Kidney epithelial cell (primary cell): ENCODE results near the gene CORO2B. TPM values are rescaled to one million over a fixed set of nuclear protein-coding genes. Genes with fewer than 3 reads are reported as not detected.

Experiments used
- DNase-seq: peaks from one replicate; pipeline ENCODE4 v3.0.0-alpha.2; 2010; ENCODE audit warnings: low read depth
- H3K27me3 ChIP-seq: 2 replicates; pipeline ENCODE4 v1.6.0; 2011; ENCODE audit warnings: low read length; ENCODE audit not compliant: control insufficient read depth, insufficient read depth
- H3K36me3 ChIP-seq: 2 replicates; pipeline ENCODE4 v1.5.1; 2011; ENCODE audit warnings: low read length; ENCODE audit not compliant: control insufficient read depth, insufficient read depth
- H3K4me3 ChIP-seq: 2 replicates; pipeline ENCODE4 v1.5.1; 2011; ENCODE audit warnings: low read depth, mild to moderate bottlenecking, control low read depth, low read length
- total RNA-seq: library from RNA; depleted of rRNA; stranded (reverse); fragments of >200 nt; gene quantifications from 2 replicates; pipeline ENCODE4 v1.2.3, GENCODE V29; 2015
- TF ChIP-seq, protein P1 (sequence below): IDR thresholded peaks from 2 replicates; pipeline ENCODE4 v1.5.1; 2011; ENCODE audit warnings: mild to moderate bottlenecking, moderate library complexity, low read length, control low read depth, inconsistent platforms; ENCODE audit not compliant: insufficient read depth, poor library complexity, severe bottlenecking

The CORO2B gene, protein sequence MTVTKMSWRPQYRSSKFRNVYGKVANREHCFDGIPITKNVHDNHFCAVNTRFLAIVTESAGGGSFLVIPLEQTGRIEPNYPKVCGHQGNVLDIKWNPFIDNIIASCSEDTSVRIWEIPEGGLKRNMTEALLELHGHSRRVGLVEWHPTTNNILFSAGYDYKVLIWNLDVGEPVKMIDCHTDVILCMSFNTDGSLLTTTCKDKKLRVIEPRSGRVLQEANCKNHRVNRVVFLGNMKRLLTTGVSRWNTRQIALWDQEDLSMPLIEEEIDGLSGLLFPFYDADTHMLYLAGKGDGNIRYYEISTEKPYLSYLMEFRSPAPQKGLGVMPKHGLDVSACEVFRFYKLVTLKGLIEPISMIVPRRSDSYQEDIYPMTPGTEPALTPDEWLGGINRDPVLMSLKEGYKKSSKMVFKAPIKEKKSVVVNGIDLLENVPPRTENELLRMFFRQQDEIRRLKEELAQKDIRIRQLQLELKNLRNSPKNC
- total RNA-seq: 17.9 and 19.8 TPM in 2 replicates

DNA sequence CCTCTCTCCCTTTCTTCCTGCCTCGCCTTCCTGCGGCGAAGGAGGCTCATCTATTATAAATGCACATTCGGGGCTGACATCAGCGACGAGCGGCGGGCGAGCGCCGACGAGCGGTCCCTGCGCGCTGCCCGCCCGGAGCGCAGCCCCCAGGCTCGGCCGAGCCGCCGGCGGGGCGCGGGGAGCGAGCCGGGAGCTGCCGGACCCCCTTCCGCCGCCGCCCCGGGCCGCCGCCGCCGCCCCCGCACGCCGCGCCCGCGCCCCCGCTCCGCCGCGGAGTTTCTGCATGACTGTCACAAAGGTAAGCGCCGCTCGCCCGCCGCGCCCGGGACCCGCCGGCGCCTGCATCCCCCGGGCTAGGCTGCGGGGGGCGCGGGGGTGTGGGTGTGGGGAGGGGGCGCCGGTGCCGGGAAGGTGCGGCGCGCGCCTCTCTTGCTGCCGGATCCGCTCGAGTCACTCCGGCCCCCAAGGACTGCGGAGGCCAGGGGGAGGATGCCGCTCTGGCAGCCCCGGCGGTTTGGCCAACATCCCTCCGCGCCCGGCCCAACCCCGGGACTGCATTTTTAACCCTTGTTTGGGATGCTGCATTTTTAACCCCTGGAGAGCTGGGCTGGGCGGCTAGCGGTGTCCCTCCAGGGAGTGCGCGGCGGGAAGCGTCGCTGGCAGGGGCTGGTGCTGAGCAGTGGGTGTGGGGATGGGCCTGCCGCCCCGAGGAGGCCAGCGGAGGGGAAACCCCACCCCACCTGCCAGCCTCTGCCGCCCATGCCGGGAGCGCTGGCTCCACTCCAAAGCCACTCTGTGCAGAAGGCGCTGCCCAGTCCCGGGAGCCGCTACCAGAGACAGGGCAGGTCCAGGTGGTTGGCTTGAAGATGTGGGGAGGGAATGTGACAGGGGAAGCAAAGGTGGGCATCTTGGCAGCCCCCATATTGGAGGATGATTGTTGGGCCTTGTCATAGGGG is at the start of gene CORO2B:
TSS of gene CORO2B (plus strand) at position 14 of the 956 bp plus-strand sequence. CDS start at position 284, 270 bp downstream.
- Histone ChIP-seq H3K36me3 (no peaks in the 10 kb centered on the region), H3K4me3 (peak within 1 kb of the TSS; percentile 58), H3K27me3 (peaks cover under 1% of the 10 kb centered on the region)
- no peak for DNase-seq
- TF ChIP-seq, protein P1, sequence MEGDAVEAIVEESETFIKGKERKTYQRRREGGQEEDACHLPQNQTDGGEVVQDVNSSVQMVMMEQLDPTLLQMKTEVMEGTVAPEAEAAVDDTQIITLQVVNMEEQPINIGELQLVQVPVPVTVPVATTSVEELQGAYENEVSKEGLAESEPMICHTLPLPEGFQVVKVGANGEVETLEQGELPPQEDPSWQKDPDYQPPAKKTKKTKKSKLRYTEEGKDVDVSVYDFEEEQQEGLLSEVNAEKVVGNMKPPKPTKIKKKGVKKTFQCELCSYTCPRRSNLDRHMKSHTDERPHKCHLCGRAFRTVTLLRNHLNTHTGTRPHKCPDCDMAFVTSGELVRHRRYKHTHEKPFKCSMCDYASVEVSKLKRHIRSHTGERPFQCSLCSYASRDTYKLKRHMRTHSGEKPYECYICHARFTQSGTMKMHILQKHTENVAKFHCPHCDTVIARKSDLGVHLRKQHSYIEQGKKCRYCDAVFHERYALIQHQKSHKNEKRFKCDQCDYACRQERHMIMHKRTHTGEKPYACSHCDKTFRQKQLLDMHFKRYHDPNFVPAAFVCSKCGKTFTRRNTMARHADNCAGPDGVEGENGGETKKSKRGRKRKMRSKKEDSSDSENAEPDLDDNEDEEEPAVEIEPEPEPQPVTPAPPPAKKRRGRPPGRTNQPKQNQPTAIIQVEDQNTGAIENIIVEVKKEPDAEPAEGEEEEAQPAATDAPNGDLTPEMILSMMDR: no peak

DNA sequence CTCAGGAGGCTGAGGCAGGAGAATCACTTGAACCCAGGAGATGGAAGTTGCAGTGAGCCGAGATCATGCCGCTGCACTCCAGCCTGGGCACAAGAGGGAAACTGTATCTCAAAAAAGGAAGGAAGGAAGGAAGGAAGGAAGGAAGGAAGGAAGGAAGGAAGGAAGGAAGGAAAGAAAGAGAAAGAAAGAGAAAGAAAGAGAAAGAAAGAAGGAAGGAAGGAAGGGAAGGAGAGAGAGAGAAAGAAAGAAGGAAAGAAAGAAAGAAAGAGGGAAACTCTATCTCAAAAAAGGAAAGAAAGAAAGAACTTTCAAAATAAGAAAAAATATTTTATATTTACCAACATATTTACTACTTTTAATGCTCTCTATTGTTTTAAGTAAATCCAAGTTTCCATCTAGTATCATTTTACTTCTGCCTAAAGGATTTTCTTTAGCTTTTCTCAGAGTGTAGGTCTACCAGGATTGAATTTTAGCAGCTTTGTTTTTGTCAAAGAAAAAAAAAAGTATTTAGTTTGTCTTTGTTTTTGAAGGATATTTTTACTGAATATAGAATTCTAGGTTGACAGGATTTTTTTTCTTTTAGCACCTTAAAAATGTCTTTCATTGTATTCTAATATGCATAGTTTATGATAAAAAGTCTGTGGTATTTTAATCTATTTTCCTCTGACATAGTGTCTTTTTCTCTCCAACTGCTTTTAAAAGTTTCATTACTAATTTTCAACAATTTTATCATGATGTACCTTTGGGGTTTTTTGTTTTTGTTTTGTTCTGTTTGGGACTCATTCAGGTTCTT is 47.2 kb upstream of the CORO2B start:
- TF ChIP-seq, protein P1: no peak
- no peaks in the 10 kb centered on the region for H3K27me3 ChIP-seq
- H3K36me3 ChIP-seq: no peaks in the 10 kb centered on the region
- no peak for DNase-seq
- H3K4me3 ChIP-seq: no peak overlapping the region

DNA sequence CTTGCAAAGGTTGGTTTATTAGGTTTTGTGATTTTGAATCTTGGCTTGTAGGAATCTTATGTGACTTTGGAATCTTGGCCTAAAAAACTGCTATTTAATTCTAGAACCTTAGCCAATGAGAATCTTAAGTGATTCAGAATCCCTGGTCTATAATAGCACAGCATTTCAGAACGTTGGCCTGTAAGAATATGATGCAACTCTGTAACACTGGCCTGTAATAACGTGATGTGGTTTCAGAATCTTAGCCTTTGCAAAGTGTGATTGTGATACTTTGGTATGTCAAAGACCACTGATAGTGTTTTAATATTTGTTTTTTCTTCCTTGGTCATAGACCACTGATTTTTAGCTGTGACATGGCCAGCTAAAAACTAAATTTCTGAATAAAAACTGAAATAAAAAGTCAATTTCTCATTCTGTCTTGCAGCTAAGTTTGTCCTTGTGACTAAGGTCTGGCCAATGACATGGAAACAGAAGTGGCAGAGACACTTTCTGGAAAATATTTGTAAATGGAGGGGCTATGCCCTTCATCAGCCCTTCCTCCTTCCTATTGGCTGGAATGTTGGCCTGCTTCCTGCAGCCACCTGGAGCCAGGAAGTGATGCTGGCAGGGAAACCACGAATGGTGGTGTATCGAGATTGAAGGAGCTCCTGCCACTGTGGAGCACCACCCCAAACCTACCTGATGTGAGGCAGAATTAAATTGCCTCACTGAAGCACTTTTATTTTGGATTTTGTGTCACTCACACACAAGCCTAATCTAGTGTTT is 42.3 kb upstream of the CORO2B start:
- H3K4me3 ChIP-seq: no peak overlapping the region
- no peaks in the 10 kb centered on the region for H3K36me3 ChIP-seq
- TF ChIP-seq, protein P1: no peak
- DNase-seq: peak; percentile 58
- no peaks in the 10 kb centered on the region for H3K27me3 ChIP-seq

DNA sequence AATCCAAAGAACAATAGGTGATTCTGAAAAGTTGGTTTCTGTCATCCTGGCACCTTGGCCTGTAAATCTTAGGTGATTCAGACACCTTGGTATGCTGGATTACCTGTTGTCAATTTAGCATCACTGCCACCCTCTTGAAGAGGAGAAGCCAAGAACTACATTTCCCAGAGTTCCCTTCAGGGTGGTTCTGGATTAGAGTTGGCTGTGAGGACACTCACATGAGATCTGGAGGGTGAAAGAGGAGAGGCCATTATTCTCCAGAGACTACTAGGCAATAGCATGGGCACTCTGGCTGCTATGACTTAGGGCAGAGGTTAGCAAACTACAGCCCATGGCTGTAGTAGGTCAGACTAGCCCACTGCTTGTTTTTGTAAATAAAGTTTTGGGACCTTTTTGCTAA is 41.7 kb upstream of the CORO2B start:
- no peaks in the 10 kb centered on the region for H3K36me3 ChIP-seq
- H3K4me3 ChIP-seq: no peak overlapping the region
- H3K27me3 ChIP-seq: peaks cover 2% of the 10 kb centered on the region
- no peak for DNase-seq
- TF ChIP-seq, protein P1: no peak

DNA sequence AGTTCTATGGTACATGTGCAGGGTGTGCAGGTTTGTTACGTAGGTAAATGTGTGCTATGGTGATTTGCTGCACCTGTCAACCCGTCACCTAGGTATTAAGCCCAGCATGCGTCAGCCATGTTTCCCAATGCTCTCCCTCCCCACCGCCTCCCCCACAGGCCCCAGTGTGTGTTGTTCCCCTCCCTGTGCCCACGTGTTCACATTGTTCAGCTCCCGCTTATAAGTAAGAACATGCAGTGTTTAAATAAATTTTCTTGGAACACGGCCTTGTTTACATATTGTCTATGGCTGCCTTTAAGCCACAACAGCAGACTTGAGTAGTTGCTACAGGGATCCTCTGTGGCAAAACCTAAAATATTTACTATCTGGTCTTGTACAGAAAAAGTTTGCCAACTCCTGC is 41.3 kb upstream of the CORO2B start:
- H3K27me3 ChIP-seq: peaks cover 2% of the 10 kb centered on the region
- no peak overlapping the region for H3K4me3 ChIP-seq
- TF ChIP-seq, protein P1: no peak
- no peak for DNase-seq
- no peaks in the 10 kb centered on the region for H3K36me3 ChIP-seq
